Fibroblast of lung (primary cell): ENCODE measurements around the gene ANP32E.

Experiments
- CTCF ChIP-seq, 2 donors: IDR thresholded peaks in 1 of 2; conservative IDR thresholded peaks in 1 of 2; 1 replicate in 1 of 2; 2 replicates in 1 of 2; pipeline ENCODE4 v1.5.1; 2011 to 2012; ENCODE audit warnings: low read length in 2 of 2, control low read depth in 1 of 2, inconsistent platforms in 1 of 2, low read depth in 1 of 2, mild to moderate bottlenecking in 1 of 2
- EZH2 ChIP-seq: IDR thresholded peaks from 2 replicates; pipeline ENCODE4 v1.5.1; 2012; ENCODE audit warnings: low read length, control low read depth, mild to moderate bottlenecking; ENCODE audit errors: missing control alignments

GRCh38 chr1:150221552-150221951 is 14.4 kb downstream of the ANP32E start:
- TF ChIP-seq CTCF (conservative IDR thresholded peaks at IDR 0.05 in 1 of 2, IDR thresholded peaks at IDR 0.05 in 1 of 2; ENCODE audit: low read depth in 1 of 2, low read length in 2 of 2): peak; percentile 34 to 62
- no peak for TF ChIP-seq EZH2
